EH (cell line): ENCODE measurements around the gene KRCC1.

Experiments used
- DNase-seq: peaks from one replicate; pipeline ENCODE4 v3.0.0-alpha.2; 2015; ENCODE audit warnings: low read depth

Gene KRCC1

DNA sequence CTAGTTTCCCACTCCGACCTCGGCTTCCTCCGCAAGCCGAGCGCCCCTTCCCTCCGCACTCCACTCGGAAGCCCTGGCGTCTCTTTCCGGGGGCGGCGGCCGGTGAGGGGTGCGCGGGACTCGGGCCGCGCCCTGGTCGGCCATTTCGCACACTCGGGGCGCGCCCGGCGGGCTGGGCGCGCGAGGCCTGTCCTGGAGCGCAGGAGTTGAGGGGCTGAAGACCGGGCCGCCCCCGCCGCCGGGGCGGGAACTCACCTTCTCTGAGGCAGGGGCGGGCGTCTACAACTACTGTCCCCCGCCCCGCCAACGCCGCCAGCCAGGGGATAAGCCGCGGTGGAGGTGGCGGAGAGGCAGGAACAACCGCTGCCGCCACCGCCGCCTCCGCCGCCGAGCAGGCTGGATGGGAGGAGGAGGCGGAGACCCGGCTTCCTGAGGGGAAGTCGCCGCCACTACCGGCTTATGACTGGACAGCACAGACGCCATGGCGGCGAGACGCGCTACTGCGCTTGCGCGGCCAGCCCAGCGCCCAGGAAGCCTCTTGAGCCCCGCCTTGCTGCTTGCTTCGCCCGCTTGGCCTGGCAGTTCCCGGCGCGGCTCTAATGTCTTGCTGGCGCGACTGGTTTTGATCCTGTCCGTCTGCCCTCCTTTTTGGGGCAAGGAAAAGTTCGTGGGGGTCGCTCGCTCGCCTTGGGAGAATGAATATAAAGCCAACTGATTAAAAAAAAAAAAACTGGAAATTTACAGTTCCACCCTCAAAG is at the start of gene KRCC1:
TSS of gene KRCC1 (minus strand) at position 413 of the 758 bp plus-strand sequence. CDS start 27,220 bp downstream, outside the sequence.
- DNase-seq, result peak; percentile 97

- no peak for DNase-seq
These were observed 44.9 kb upstream of the KRCC1 start for GRCh38 chr2:88100489-88100858.

DNA sequence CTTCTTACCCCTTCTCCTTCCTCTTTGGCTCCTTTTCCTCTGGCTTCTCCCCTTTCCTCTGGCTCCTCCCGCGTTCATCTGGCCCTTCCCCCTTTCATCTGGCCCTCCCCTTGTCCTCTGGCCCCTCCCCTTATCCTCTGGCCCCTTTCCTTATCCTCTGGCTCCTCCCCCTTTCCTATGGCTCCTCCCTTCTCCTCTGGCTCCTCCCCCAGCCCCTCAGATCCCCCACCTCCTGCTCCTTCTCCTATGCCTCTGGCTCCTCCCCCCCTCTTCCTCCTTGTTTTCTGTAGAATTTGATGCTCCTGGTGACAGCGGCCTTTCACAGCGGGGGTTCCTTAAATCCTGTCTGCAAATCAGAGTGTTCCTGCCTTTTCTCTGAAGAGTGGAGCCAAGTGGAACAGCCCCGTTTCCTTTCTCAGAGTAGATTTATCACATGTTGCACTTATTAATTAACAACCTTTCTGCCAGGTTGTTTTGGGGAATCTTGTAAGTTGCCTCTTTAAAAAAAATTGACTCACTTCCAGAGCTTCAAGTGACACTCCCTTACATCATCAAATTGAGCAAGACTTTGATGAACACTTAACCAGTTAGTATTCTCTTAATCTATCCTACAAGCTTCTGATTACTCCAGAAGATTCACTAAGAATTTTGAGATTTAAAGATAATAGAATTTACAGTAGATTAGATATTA is 44.4 kb upstream of the KRCC1 start:
- peak; percentile 18 for DNase-seq

DNA sequence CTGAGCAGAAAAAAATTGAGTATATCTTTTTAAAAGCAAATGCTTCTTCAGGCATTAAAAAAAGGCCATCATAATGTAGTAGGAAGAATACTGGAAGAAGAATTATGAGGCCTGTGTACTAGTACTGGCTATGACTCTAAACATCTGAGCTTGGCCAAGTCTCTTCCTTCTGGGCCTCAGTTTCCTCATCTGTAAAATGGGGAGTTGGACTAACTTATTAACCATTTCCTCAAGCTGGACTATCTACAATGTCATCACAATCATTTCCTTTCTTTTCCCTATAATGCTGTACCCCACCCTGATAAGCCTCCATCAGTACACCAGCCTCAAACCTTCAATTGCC is 42.9 kb upstream of the KRCC1 start:
- DNase-seq, result no peak

DNA sequence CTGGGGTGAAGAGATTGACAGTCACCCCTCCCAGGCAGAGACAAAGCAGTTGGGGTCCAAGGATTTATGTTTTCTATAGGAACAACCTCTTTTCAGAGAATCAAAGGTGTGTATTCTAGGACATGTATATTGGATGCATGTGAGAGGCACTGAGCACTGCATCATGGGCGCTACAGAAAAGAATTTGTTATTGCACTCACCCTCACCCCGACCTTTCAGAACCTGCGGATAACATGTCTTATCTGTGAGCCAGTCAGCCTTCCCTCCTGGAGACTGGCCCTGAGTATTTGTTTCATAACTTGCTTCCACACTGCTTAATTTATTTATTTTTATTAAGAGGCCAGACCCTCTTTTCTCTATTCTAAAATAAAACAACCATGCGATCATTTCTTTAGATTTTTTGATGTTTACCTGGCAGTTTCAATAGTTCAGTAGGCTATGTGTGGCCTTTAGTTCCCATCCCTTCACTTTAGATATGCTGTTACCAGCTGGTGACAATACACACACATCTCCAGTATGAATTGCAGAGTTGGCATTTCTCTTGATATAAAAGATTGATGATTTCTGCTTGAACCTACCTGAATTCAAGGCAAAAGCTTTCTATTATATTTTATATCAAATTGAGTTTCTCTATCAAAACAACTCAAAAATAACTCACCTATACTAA is 42.4 kb upstream of the KRCC1 start:
- no peak for DNase-seq

DNA sequence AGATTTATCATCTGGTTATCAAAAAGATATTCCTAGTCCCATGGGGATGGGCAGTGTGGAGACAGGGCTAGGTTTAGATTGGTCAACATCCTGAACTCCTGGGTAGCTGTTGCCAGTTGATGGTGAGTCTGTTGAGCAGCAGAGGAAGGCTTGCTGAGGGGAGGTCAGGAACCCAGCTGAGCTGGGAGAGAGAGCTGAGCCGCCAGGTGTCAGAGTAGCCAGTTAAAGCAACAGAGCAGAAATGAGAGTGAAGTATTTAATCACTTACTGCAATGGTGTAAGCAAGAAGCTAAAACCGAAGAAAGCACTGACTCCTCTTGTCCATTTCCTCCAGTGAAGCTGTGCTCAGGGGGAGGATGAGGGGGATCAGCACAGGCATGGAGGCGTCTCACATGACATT is 41.6 kb upstream of the KRCC1 start:
- no peak for DNase-seq

DNA sequence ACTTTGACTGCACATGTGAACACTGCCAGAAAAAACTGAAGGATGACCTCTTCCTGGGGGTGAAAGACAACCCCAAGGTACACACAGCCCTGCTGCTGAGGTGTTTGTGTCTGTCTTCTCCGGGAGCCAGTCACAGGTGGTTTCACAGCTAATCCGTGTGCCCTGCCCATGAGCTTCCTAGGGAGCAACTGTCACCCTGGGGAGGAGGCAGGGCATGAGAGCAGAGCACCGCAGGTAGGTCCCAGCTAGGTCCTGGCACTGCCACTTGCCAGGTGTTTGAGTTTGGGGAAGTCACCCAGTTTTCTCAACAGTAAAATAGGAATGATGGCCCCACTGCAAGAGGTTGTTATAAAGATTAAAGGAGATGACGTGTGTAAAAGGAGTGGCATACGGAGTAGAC is 41.1 kb upstream of the KRCC1 start:
- no peak for DNase-seq

GRCh38 chr2:88095022-88095421 is 39.4 kb upstream of the KRCC1 start:
- DNase-seq, result no peak

DNA sequence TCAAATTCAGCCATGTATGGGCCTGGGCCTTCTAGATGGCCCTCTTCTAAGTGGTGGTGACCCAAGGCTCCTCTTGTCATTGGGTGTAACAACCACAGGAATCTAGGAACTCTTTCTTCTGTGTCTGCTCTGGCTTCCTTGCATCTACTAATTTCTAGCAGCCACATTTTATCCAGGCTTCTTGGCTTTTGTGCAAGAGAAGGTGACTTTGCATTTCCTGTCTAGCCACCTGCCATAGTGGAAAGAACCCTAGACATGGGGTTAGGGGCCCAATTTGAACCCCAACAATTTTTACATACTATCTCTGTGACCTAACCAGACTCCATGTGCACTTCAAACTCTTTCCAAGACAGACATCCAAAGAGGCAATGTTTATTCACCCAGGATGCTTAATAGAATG is 37.2 kb upstream of the KRCC1 start:
- no peak for DNase-seq

DNA sequence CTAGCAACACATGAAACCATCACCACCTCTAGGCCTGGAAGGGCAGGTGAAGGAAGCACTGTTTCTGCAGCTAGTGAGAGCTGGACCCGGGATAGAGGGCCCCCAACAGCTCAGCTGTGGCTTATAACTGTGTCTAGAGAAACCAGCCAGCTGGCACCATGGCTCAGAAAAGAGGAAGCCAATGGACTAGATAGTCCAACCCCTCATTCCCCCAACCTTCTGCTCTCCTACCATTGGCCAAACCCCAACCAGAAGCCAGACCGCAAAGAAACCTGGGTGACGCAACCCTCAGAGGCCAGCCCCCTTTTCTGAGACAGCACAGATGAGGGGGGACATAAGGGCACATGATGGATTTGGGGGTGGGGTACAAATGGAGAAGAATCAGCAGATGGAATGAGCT is 36.4 kb upstream of the KRCC1 start:
- no peak for DNase-seq

DNA sequence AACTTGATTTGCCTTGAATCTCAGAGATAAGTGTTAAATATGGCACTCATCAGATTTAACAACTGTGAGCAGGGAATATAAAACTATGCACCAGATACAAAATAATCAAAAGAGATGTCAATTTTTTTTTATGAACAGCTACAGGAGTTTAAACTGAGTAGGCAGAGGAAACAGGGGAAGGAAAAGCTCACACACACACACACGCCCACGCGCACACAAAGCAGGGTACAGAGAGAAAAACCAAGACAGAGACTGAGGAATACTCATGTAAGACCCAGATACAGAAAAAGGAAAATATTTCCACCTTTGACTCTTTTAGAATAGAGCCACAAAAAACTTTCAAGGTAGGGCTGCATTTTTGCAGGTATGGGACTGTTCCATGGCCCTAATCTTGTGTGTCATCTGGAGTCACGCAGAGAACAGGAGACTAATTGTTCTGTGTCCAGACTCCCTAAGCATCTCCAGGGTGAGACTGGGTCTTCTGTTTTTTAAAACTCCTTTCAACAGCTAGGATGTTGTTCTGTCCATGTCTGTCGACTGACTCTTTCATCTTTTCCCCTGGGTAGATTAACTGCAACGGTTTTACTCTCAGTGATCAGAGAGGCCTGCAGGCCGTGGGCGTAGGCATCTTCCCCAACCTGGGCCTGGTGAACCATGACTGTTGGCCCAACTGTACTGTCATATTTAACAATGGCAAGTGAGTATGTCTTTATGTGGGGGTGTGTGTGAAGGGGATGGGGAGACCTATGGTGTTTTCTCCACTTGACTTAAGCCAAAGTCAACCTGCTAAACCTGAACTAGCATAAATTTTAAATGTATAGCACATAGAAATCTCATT is 35.1 kb upstream of the KRCC1 start:
- no peak for DNase-seq

GRCh38 chr2:88088999-88089398 is 33.4 kb upstream of the KRCC1 start:
- DNase-seq, result no peak

GRCh38 chr2:88087763-88088162 is 32.2 kb upstream of the KRCC1 start:
- no peak for DNase-seq

GRCh38 chr2:88087073-88087472 is 31.5 kb upstream of the KRCC1 start:
- no peak for DNase-seq

DNA sequence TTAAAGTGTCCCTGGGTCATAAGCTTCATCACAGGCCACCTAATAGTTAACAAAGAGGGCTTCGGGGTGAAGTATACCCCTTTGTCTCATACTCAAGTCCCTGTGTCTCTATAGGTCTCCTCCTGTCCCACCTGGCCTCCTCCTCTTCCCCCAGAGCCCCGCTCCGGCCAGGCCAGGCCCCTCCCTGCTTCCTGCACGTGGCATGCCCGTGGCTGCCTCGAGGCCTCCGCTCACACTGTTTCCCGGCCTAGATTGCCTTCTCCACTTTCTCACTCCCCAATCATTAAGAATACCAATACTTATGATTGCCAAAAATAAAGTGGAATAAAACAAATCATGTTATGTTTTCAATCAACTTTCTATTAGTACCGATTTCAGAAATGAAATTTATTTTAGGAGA is 30.8 kb upstream of the KRCC1 start:
- no peak for DNase-seq

GRCh38 chr2:88085602-88086001 is 30.0 kb upstream of the KRCC1 start:
- DNase-seq, result no peak

GRCh38 chr2:88085099-88085498 is 29.5 kb upstream of the KRCC1 start:
- no peak for DNase-seq

DNA sequence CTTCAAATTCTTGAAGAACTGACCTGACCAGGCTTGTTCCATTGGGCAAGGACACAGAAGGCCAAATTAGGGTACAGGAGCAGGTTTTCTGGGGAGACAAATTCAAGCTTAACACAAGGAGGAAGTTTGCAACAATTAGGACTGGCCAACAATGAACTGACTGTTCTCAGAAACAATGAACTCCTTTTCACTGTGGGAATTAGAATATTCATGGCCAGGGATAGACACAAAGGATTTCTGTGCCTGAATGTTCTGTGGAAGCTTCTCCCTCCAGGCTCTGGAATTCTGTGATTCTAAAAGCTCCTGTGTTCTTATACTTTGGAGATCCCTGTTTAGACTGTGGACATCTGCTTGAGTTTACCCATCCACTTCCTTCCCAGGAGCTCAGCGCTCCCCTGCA is 27.2 kb upstream of the KRCC1 start:
- no peak for DNase-seq

DNA sequence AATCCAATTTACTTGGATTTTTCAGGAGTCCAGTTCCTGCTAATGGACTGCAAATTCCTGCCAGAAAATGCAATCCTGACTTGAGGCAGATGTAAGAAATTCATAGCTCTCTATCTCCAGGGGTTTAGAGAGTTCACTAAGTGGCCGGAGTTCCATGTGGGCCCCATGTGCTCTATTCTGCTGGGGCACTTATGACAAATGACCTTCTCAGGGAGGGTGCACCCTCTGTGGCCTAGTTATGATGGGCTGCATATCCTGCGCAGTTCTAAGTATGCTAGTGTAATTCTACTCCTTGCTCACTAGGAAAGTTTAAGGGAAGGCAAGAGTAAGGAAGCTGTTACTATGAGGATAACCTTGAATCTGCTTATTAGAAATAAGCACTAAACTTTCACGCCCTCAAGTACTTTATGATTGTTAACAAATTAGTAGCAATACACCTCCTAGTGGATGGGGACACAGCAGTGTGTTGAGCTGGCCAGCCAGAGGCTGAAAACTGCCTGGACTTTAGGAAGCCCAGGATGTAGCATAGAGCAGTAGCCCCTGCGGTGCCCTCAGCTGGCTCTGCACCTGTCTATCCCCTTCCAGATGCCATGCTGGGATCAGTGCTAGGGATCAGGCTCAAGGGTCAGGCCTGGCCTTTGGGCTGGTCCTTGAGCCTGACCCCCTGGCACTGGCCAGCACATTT is 26.5 kb upstream of the KRCC1 start:
- DNase-seq, result no peak

DNA sequence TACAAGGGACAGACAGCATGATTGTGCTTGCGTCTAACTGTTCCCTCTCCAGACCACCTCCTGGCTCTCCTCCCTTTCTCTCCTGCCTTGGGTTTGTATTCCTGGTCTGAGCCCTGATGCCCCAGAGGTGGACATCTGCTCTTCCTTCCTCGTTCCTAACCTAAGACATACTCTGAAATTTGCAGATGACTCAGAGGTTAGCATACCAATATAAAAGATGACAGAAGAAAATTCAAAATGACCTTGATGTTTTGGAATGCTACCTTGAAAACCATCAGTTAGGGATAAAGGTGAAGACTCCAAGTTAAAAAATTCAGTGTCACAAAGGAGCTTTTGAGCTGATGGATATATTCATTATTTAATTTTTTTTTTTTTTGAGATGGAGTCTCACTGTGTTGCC is 25.0 kb upstream of the KRCC1 start:
- DNase-seq, result peak; percentile 2

- no peak for DNase-seq
These were observed 23.1 kb upstream of the KRCC1 start for GRCh38 chr2:88078643-88079172.

- no peak for DNase-seq
These were observed 21.5 kb upstream of the KRCC1 start for GRCh38 chr2:88077080-88077479.
